ENCODE measurements around the gene FAM200A. TPM values are rescaled to one million over a fixed set of nuclear protein-coding genes. Genes with fewer than 3 reads are reported as not detected.

The FAM200A gene
- polyA plus RNA-seq, 1 donor (not counting 4 experiments of a cell fraction or from before 2014, with no cell fraction given): 7.6 TPM

DNA sequence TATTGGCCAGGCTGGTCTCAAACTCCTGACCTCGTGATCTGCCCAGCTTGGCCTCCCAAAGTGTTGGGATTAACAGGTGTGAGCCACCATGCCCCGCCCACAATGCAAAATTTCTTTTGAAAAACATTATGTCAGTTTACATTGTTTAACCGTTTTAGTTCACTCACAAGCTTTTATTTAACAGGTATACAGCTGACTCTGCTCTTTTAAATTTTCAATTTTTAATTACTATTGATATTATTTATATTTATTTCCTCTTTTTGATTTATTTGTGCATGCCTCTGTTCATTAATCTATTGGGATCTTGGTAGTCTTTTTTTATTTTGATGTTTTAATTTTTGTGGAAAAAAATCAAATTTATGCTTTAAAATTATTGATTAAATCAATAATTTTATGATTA is 30.5 kb downstream of the FAM200A start:
- TF ChIP-seq, protein P1, sequence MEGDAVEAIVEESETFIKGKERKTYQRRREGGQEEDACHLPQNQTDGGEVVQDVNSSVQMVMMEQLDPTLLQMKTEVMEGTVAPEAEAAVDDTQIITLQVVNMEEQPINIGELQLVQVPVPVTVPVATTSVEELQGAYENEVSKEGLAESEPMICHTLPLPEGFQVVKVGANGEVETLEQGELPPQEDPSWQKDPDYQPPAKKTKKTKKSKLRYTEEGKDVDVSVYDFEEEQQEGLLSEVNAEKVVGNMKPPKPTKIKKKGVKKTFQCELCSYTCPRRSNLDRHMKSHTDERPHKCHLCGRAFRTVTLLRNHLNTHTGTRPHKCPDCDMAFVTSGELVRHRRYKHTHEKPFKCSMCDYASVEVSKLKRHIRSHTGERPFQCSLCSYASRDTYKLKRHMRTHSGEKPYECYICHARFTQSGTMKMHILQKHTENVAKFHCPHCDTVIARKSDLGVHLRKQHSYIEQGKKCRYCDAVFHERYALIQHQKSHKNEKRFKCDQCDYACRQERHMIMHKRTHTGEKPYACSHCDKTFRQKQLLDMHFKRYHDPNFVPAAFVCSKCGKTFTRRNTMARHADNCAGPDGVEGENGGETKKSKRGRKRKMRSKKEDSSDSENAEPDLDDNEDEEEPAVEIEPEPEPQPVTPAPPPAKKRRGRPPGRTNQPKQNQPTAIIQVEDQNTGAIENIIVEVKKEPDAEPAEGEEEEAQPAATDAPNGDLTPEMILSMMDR (optimal IDR thresholded peaks at IDR 0.05 in 1 of 3, IDR thresholded peaks at IDR 0.05 in 1 of 3, conservative IDR thresholded peaks at IDR 0.05 in 1 of 3; ENCODE audit: extremely low read depth in 1 of 3, insufficient read depth in 2 of 3, low read length in 3 of 3): no peak
- TF ChIP-seq EZH2 (IDR thresholded peaks at IDR 0.05; ENCODE audit: low read length): no peak
- Histone ChIP-seq H3K9ac (ENCODE audit: control insufficient read depth, extremely low read depth, insufficient read depth, low read length) (no peak overlapping the region), H2AFZ (ENCODE audit: control insufficient read depth, low read length) (no peak overlapping the region), H3K4me3 (ENCODE audit: control insufficient read depth in 2 of 3, extremely low read depth in 1 of 3, insufficient read depth in 2 of 3, low read depth in 1 of 3, low read length in 3 of 3) (no peak overlapping the region), H4K20me1 (ENCODE audit: control insufficient read depth, extremely low read depth, insufficient read depth, low read length) (no peaks in the 10 kb centered on the region), H3K9me1 (ENCODE audit: control insufficient read depth, extremely low read depth, insufficient read depth, low read length) (no peaks in the 10 kb centered on the region), H3K27ac (ENCODE audit: control insufficient read depth, insufficient read depth, low read length) (no peak overlapping the region), H3K9me3 (ENCODE audit: control insufficient read depth, low read depth, low read length) (no peaks in the 10 kb centered on the region), H3K27me3 (ENCODE audit: control insufficient read depth, extremely low read depth, insufficient read depth, low read length) (no peaks in the 10 kb centered on the region), H3K4me2 (ENCODE audit: control insufficient read depth, extremely low read depth, insufficient read depth, low read depth, low read length) (no peak overlapping the region), H3K79me2 (ENCODE audit: control insufficient read depth, insufficient read depth, low read length) (no peaks in the 10 kb centered on the region), H3K36me3 (ENCODE audit: control insufficient read depth in 2 of 2, extremely low read depth in 1 of 2, insufficient read depth in 2 of 2, low read length in 2 of 2) (peaks cover 10 to 21% of the 10 kb centered on the region in 2 experiments), H3K4me1 (ENCODE audit: control insufficient read depth, extremely low read depth, insufficient read depth, low read length) (no peaks in the 10 kb centered on the region)
- no peak for FAIRE-seq
- DNase-seq (ENCODE audit: low read depth, low spot score): no peak
- dilution Hi-C loops (cut with MboI; ENCODE audit: extremely low pct_ligation_motif_present, low sequenced_read_pairs): no loop called here

DNA sequence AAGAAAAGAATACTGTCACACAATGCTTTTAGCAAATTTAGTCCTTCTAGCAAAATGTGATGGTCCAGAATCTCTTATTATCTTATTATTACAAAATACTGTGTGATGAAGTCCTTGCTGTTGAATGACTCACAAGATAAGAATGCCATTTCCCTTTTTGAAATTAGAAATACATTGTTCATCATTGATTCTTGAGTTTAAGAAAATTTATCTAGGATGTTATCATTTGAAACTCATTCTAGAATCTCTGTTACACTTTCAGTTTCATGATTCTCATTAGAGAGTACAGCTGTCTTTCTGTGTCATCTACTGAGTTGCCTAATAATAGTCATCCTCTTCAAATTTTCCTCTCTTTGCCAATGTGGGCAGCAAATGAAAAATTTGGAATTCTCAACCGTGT is 37.9 kb downstream of the FAM200A start:
- DNase-seq (ENCODE audit: low read depth, low spot score) (no peak), FAIRE-seq (no peak)
- Histone ChIP-seq H3K27ac (ENCODE audit: control insufficient read depth, insufficient read depth, low read length) (no peak overlapping the region), H3K4me1 (ENCODE audit: control insufficient read depth, extremely low read depth, insufficient read depth, low read length) (no peaks in the 10 kb centered on the region), H3K27me3 (ENCODE audit: control insufficient read depth, extremely low read depth, insufficient read depth, low read length) (no peaks in the 10 kb centered on the region), H3K4me2 (ENCODE audit: control insufficient read depth, extremely low read depth, insufficient read depth, low read depth, low read length) (no peak overlapping the region), H3K4me3 (ENCODE audit: control insufficient read depth in 2 of 3, extremely low read depth in 1 of 3, insufficient read depth in 2 of 3, low read depth in 1 of 3, low read length in 3 of 3) (no peak overlapping the region), H3K9me1 (ENCODE audit: control insufficient read depth, extremely low read depth, insufficient read depth, low read length) (no peaks in the 10 kb centered on the region), H4K20me1 (ENCODE audit: control insufficient read depth, extremely low read depth, insufficient read depth, low read length) (no peaks in the 10 kb centered on the region), H3K36me3 (ENCODE audit: control insufficient read depth in 2 of 2, extremely low read depth in 1 of 2, insufficient read depth in 2 of 2, low read length in 2 of 2) (peaks cover 9 to 13% of the 10 kb centered on the region in 2 experiments), H3K9me3 (ENCODE audit: control insufficient read depth, low read depth, low read length) (no peaks in the 10 kb centered on the region), H3K79me2 (ENCODE audit: control insufficient read depth, insufficient read depth, low read length) (peaks cover 9% of the 10 kb centered on the region), H2AFZ (ENCODE audit: control insufficient read depth, low read length) (no peak overlapping the region), H3K9ac (ENCODE audit: control insufficient read depth, extremely low read depth, insufficient read depth, low read length) (no peak overlapping the region)
- dilution Hi-C loops (cut with MboI; ENCODE audit: extremely low pct_ligation_motif_present, low sequenced_read_pairs): no loop called here
- no peak for TF ChIP-seq EZH2 (IDR thresholded peaks at IDR 0.05; ENCODE audit: low read length)
- TF ChIP-seq, protein P1 (optimal IDR thresholded peaks at IDR 0.05 in 1 of 3, IDR thresholded peaks at IDR 0.05 in 1 of 3, conservative IDR thresholded peaks at IDR 0.05 in 1 of 3; ENCODE audit: extremely low read depth in 1 of 3, insufficient read depth in 2 of 3, low read length in 3 of 3): no peak
